PFSK-1 (cell line): ENCODE results near the gene MMP28.

Source experiments
- FOXP2 ChIP-seq: optimal IDR thresholded peaks from 2 replicates; pipeline ENCODE3; 2011; ENCODE audit warnings: borderline replicate concordance, control low read depth, inconsistent platforms; ENCODE audit not compliant: insufficient read depth; ENCODE audit errors: extremely low read length, extremely low read depth
- POLR2AphosphoS5 ChIP-seq: IDR thresholded peaks from 2 replicates; pipeline ENCODE4 v1.6.1; 2012; ENCODE audit warnings: low read depth, mild to moderate bottlenecking, control low read depth, low read length, moderate library complexity
- REST ChIP-seq, 2 experiments: IDR thresholded peaks; 2 replicates each; pipeline versions ENCODE4 v1.6.1 to v1.8.0; 2011 to 2012; ENCODE audit warnings: low read depth in 2 of 2, low read length in 2 of 2, control low read depth in 1 of 2, inconsistent platforms in 1 of 2, mild to moderate bottlenecking in 1 of 2, moderate library complexity in 1 of 2; ENCODE audit not compliant: insufficient read depth in 1 of 2
- SIN3A ChIP-seq: IDR thresholded peaks from 2 replicates; pipeline ENCODE4 v1.6.1; 2012; ENCODE audit warnings: mild to moderate bottlenecking, low read length, moderate library complexity, borderline replicate concordance; ENCODE audit not compliant: insufficient read depth
- TAF1 ChIP-seq: IDR thresholded peaks from 2 replicates; pipeline ENCODE4 v1.6.1; 2012; ENCODE audit warnings: low read length, control low read depth, borderline replicate concordance; ENCODE audit not compliant: insufficient read depth

The MMP28 gene

GRCh38 chr17:35745246-35745645, 50.2 kb downstream of the MMP28 start:
- TF ChIP-seq REST (IDR thresholded peaks at IDR 0.05; ENCODE audit: insufficient read depth in 1 of 2, low read depth in 2 of 2, low read length in 2 of 2) (no peak), FOXP2 (no peak), SIN3A (no peak), TAF1 (no peak), POLR2AphosphoS5 (no peak)

- TF ChIP-seq REST (IDR thresholded peaks at IDR 0.05; ENCODE audit: insufficient read depth in 1 of 2, low read depth in 2 of 2, low read length in 2 of 2) (0 out of 4 replicates have a peak, but pooled peaks of 1 of the 2 experiments have one; percentile 2), SIN3A (no peak)
Observed at GRCh38 chr17:35744830-35745229, 50.6 kb downstream of the MMP28 start.

GRCh38 chr17:35743626-35744328, 51.7 kb downstream of the MMP28 start:
- TF ChIP-seq SIN3A (0 out of 2 replicates have a peak, but pooled peaks have one; percentile 26), TAF1 (no peak), REST (IDR thresholded peaks at IDR 0.05; ENCODE audit: insufficient read depth in 1 of 2, low read depth in 2 of 2, low read length in 2 of 2) (peak; percentile 95 to 97)

- no peak for TF ChIP-seq TAF1
- TF ChIP-seq POLR2AphosphoS5: no peak
- TF ChIP-seq SIN3A: no peak
- TF ChIP-seq REST (IDR thresholded peaks at IDR 0.05; ENCODE audit: insufficient read depth in 1 of 2, low read depth in 2 of 2, low read length in 2 of 2): no peak
- TF ChIP-seq FOXP2: no peak
Observed at GRCh38 chr17:35742896-35743477, 52.5 kb downstream of the MMP28 start.
